ENCODE results near the gene PROZ.

Gene PROZ

GRCh38 chr13:113124211-113124970, 34.1 kb upstream of the PROZ start:
- H3K27me3 ChIP-seq (ENCODE audit: low read depth, low read length) = no peaks in the 10 kb centered on the region
- no peaks in the 10 kb centered on the region for H3K79me2 ChIP-seq (ENCODE audit: low read length)
- H3K27ac ChIP-seq (ENCODE audit: low read length) = no peak overlapping the region
- H3K9me3 ChIP-seq (ENCODE audit: insufficient read depth, low read length) = no peaks in the 10 kb centered on the region
- H3K4me3 ChIP-seq (ENCODE audit: low read length) = no peak overlapping the region
- TF ChIP-seq CTCF (IDR thresholded peaks at IDR 0.05; ENCODE audit: low read depth, low read length) = no peak
- TF ChIP-seq EZH2phosphoT487 (IDR thresholded peaks at IDR 0.05; ENCODE audit: low read depth) = no peak
- peaks cover 9% of the 10 kb centered on the region; the same call in 1 of the 2 replicates for H3K4me1 ChIP-seq (ENCODE audit: low read length)
- H3K36me3 ChIP-seq (replicated peaks; ENCODE audit: low read depth, low read length) = no peaks in the 10 kb centered on the region
- H3K9ac ChIP-seq (ENCODE audit: low read length) = no peak overlapping the region
- no peaks in the 10 kb centered on the region for H4K20me1 ChIP-seq (ENCODE audit: insufficient read depth, low read length)
- H3K4me2 ChIP-seq (ENCODE audit: low read length) = no peak overlapping the region
- H2AFZ ChIP-seq (ENCODE audit: low read depth, low read length) = no peak overlapping the region

GRCh38 chr13:113125506-113126264, 32.8 kb upstream of the PROZ start:
- no peaks in the 10 kb centered on the region for H4K20me1 ChIP-seq (ENCODE audit: insufficient read depth, low read length)
- no peak overlapping the region for H3K4me3 ChIP-seq (ENCODE audit: low read length)
- H3K4me2 ChIP-seq (ENCODE audit: low read length) = no peak overlapping the region
- no peaks in the 10 kb centered on the region; the same call in 1 of the 2 replicates for H3K27me3 ChIP-seq (ENCODE audit: low read depth, low read length)
- H2AFZ ChIP-seq (ENCODE audit: low read depth, low read length) = no peak overlapping the region
- H3K79me2 ChIP-seq (ENCODE audit: low read length) = no peaks in the 10 kb centered on the region
- H3K9ac ChIP-seq (ENCODE audit: low read length) = no peak overlapping the region
- H3K9me3 ChIP-seq (ENCODE audit: insufficient read depth, low read length) = no peaks in the 10 kb centered on the region
- no peak for TF ChIP-seq CTCF (IDR thresholded peaks at IDR 0.05; ENCODE audit: low read depth, low read length)
- TF ChIP-seq EZH2phosphoT487 (IDR thresholded peaks at IDR 0.05; ENCODE audit: low read depth) = no peak
- H3K36me3 ChIP-seq (replicated peaks; ENCODE audit: low read depth, low read length) = no peaks in the 10 kb centered on the region
- peaks cover 9% of the 10 kb centered on the region; the same call in 1 of the 2 replicates for H3K4me1 ChIP-seq (ENCODE audit: low read length)
- no peak overlapping the region for H3K27ac ChIP-seq (ENCODE audit: low read length)

DNA sequence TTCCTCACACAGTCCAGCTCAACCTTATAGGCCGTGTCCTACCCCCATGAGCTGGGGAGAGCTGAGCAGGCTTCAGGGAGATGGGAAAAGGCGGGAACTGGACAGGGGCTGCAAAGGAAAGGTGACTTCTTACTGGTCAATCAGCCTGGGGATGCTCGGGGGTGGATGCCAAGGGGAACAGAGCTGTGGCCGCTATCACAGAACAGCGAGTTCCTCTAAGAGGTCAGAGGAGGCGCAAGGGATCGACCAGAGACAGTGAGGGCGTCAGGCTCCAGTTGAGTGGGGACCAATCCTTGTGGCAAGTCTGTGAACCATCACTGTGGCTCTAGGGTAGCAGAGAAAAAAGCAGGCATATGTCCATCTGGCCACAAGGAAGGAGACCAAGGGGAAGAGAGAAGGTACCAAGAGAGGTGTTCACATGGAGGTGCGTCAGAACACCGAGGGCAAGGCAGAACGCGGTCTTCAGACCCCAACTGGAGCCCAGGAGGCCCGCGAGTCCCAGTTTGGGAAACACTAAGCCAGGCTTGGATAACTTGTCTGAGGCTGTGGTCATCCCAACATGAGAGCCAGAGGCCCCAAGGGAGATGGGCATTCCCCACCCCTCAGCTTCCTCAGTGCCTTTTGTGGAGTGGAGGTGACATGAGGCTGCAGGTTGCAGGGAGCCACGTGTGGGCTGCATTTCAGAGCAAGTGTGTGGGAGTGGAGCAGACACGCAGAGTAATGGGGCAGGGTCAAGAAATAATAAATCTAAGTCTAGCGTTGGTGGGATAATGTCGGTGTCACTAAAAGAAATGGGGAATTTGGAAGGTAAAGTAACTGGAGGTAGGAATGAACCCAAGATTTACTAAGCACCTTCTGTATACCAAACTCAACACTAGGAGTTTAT, 31.9 kb upstream of the PROZ start:
- Histone ChIP-seq H3K4me1 (ENCODE audit: low read length) (peaks cover 9% of the 10 kb centered on the region; the same call in 1 of the 2 replicates), H3K9ac (ENCODE audit: low read length) (no peak overlapping the region), H3K9me3 (ENCODE audit: insufficient read depth, low read length) (no peaks in the 10 kb centered on the region), H3K36me3 (replicated peaks; ENCODE audit: low read depth, low read length) (no peaks in the 10 kb centered on the region), H3K27me3 (ENCODE audit: low read depth, low read length) (peaks cover 8% of the 10 kb centered on the region; the same call in 1 of the 2 replicates), H4K20me1 (ENCODE audit: insufficient read depth, low read length) (no peaks in the 10 kb centered on the region), H3K4me3 (ENCODE audit: low read length) (no peak overlapping the region), H3K27ac (ENCODE audit: low read length) (no peak overlapping the region), H3K4me2 (ENCODE audit: low read length) (no peak overlapping the region), H3K79me2 (ENCODE audit: low read length) (no peaks in the 10 kb centered on the region), H2AFZ (ENCODE audit: low read depth, low read length) (no peak overlapping the region)
- TF ChIP-seq EZH2phosphoT487 (IDR thresholded peaks at IDR 0.05; ENCODE audit: low read depth) (no peak), CTCF (IDR thresholded peaks at IDR 0.05; ENCODE audit: low read depth, low read length) (no peak)
